ENCODE data around the gene ITGBL1. TPM values are rescaled to one million over a fixed set of nuclear protein-coding genes. Genes with fewer than 3 reads are reported as not detected.

Gene ITGBL1
- total and polyA plus RNA-seq, 2 of the 8 experiments (the other 6 are each of a cell fraction or from before 2014, with no cell fraction given), result not detected

DNA sequence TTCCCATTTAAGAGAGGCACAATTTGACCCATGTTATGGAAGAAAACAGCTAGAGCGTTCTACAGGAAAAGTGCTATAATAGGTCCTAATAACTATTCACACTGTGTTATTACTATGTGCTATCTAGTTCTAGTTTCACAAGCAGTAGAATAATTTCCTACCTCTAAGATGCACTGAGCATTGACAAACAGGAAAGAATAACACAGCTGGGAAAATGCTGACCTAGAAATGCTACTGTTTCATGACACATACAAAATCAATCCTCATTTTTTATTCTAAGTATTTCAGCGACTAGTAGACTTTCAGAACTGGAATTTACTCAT, 259.5 kb downstream of the ITGBL1 start:
- TF ChIP-seq BRCA1 (IDR thresholded peaks at IDR 0.05; ENCODE audit: low read depth, low read length) (no peak), EGR1 (IDR thresholded peaks at IDR 0.05; ENCODE audit: borderline replicate concordance, low read depth, low read length) (no peak), KDM5A (IDR thresholded peaks at IDR 0.05; ENCODE audit: low read length) (no peak), HDAC2 (IDR thresholded peaks at IDR 0.05; ENCODE audit: borderline replicate concordance in 1 of 2, low read depth in 2 of 2, low read length in 2 of 2) (no peak), MAFK (IDR thresholded peaks at IDR 0.05; ENCODE audit: low read depth, low read length) (no peak), PHF8 (conservative IDR thresholded peaks at IDR 0.05; ENCODE audit: low read depth, low read length) (no peak), ASH2L (IDR thresholded peaks at IDR 0.05; ENCODE audit: low read length) (no peak), RXRA (IDR thresholded peaks at IDR 0.05; ENCODE audit: insufficient read depth, low read depth, low read length) (no peak)
- Histone ChIP-seq H3K14ac (ENCODE audit: insufficient read length) (no peak overlapping the region), H3K36me3 (ENCODE audit: control insufficient read depth in 2 of 4, insufficient read depth in 4 of 4, low read length in 3 of 4) (no peaks in the 10 kb centered on the region), H4K8ac (ENCODE audit: extremely low read depth, insufficient read depth, low read length) (no peak overlapping the region), H3K9me3 (ENCODE audit: insufficient read depth in 2 of 2, low read depth in 1 of 2, low read length in 1 of 2) (no peaks in the 10 kb centered on the region), H3K18ac (ENCODE audit: extremely low read depth, low read length) (no peak overlapping the region), H3K27me3 (replicated peaks in 1 of 4; ENCODE audit: control insufficient read depth in 3 of 4, extremely low read depth in 1 of 4, insufficient read depth in 3 of 4, low read length in 3 of 4) (no peaks in the 10 kb centered on the region; a peak in 1 of 7 replicates), H4K91ac (replicated peaks; ENCODE audit: insufficient read length, low read length) (no peak overlapping the region), H3K4me2 (ENCODE audit: insufficient read depth in 1 of 2, low read depth in 2 of 2, low read length in 2 of 2) (no peak overlapping the region), H4K20me1 (replicated peaks in 1 of 2; ENCODE audit: control insufficient read depth in 1 of 2, insufficient read depth in 2 of 2, low read length in 2 of 2) (no peaks in the 10 kb centered on the region), H2AK5ac (ENCODE audit: low read depth, low read length) (no peak overlapping the region), H2BK20ac (ENCODE audit: low read length) (no peak overlapping the region), H3K79me2 (ENCODE audit: control insufficient read depth in 1 of 2, insufficient read depth in 2 of 2, low read length in 2 of 2) (no peaks in the 10 kb centered on the region), H3K23me2 (ENCODE audit: low read depth, low read length) (no peaks in the 10 kb centered on the region), H3K79me1 (ENCODE audit: low read depth, low read length) (no peaks in the 10 kb centered on the region), H3K4me1 (replicated peaks in 1 of 4; ENCODE audit: control insufficient read depth in 3 of 4, insufficient read depth in 4 of 4, low read length in 3 of 4) (peaks cover 0 to 6% (median 3%) of the 10 kb centered on the region in 4 experiments; a peak in 2 of 7 replicates), H3K27ac (ENCODE audit: low read depth, low read length) (no peak overlapping the region), H2BK5ac (ENCODE audit: low read depth, low read length) (no peak overlapping the region), H2BK12ac (ENCODE audit: low read depth, low read length) (no peak overlapping the region), H3K9ac (replicated peaks in 1 of 4; ENCODE audit: extremely low read depth in 1 of 4, low read depth in 3 of 4, low read length in 3 of 4) (no peak overlapping the region), H3K56ac (replicated peaks; ENCODE audit: insufficient read length, low read depth, low read length) (no peak overlapping the region), H3K4ac (replicated peaks; ENCODE audit: insufficient read length, low read depth, low read length) (no peak overlapping the region), H3K23ac (ENCODE audit: insufficient read length) (no peak overlapping the region), H4K5ac (ENCODE audit: insufficient read length, low read depth, low read length) (no peak overlapping the region), H2BK15ac (ENCODE audit: low read length) (no peak overlapping the region), H2AFZ (ENCODE audit: low read length) (no peak overlapping the region), H3K4me3 (ENCODE audit: extremely low read depth in 1 of 4, insufficient read depth in 2 of 4, low read depth in 3 of 4, low read length in 4 of 4) (no peak overlapping the region), H2BK120ac (replicated peaks; ENCODE audit: low read depth, low read length) (no peak overlapping the region)
- FAIRE-seq (no peak), DNase-seq (ENCODE audit: low read depth in 1 of 2, low spot score in 2 of 2) (no peak)
- ChIA-PET POLR2A (ENCODE audit: partially characterized antibody) (no interaction called here), CTCF (ENCODE audit: partially characterized antibody) (no interaction called here)
- 86% methylated on average over 2 of the region's 2 CpGs; no CpG with 5 or more reads in 1 of the 2 experiments for WGBS, 2 experiments (ENCODE audit: extremely low coverage in 1 of 2, insufficient coverage in 1 of 2, insufficient read length in 1 of 2, insufficient replicate concordance in 2 of 2, low coverage in 1 of 2, low lambda C conversion rate in 2 of 2, missing lambda C conversion rate in 1 of 2)
